Urinary bladder (tissue), 4 donors: ENCODE results near the gene RSPO3. TPM values are rescaled to one million over a fixed set of nuclear protein-coding genes. Genes with fewer than 3 reads are reported as not detected.

Experiments
- DNase-seq: peaks from one replicate; pipeline ENCODE4 v3.0.0-alpha.2; 2015; ENCODE audit errors: extremely low spot score
- H3K27ac ChIP-seq: one replicate; pipeline ENCODE4 v1.5.1; 2013; ENCODE audit warnings: low read depth, mild to moderate bottlenecking, moderate library complexity
- H3K36me3 ChIP-seq: one replicate; pipeline ENCODE4 v1.6.1; 2013; ENCODE audit warnings: mild to moderate bottlenecking, moderate library complexity; ENCODE audit not compliant: insufficient read depth
- H3K4me1 ChIP-seq: one replicate; pipeline ENCODE4 v1.6.1; 2013; ENCODE audit warnings: mild to moderate bottlenecking, moderate library complexity; ENCODE audit not compliant: insufficient read depth
- H3K4me3 ChIP-seq: one replicate; pipeline ENCODE4 v1.5.1; 2013; ENCODE audit warnings: low read depth, low read length
- WGBS: extraction: QIAGEN DNeasy Blood & Tissue Kit; methylation state at CpG from one replicate; pipeline ENCODE4 v1.1.7; 2013; 5-methylcytosine and 5-hydroxymethylcytosine counted together
- polyA plus RNA-seq: library from polyadenylated mRNA; stranded (reverse); fragments of 200-250 nt; gene quantifications from one replicate; pipeline ENCODE4 v1.2.3, GENCODE V29; 2013
- total RNA-seq: library from RNA; depleted of rRNA; stranded (reverse); fragments of >200 nt; gene quantifications from one replicate; pipeline ENCODE4 v1.2.3, GENCODE V29; 2014
- donor health status: healthy with polysubstance abuse.
- donor health status: healthy.

RSPO3 gene
- total and polyA plus RNA-seq, 2 donors = 4.4 to 4.9 TPM

GRCh38 chr6:127188744-127189143, 70.3 kb downstream of the RSPO3 start:
- DNase-seq = no peak
- no peak overlapping the region for H3K27ac ChIP-seq
- 95% methylated on average over 1 of the region's 1 CpG for WGBS
- H3K36me3 ChIP-seq = no peaks in the 10 kb centered on the region
- no peak overlapping the region for H3K4me3 ChIP-seq
- no peaks in the 10 kb centered on the region for H3K4me1 ChIP-seq

- H3K27ac ChIP-seq = no peak overlapping the region
- no peak overlapping the region for H3K4me3 ChIP-seq
- H3K36me3 ChIP-seq = no peaks in the 10 kb centered on the region
- no peak for DNase-seq
- H3K4me1 ChIP-seq = no peaks in the 10 kb centered on the region
- WGBS = 36% methylated on average over 2 of the region's 2 CpGs
These were observed 72.1 kb downstream of the RSPO3 start for GRCh38 chr6:127190552-127190951.

GRCh38 chr6:127191716-127192115, 73.2 kb downstream of the RSPO3 start:
- 68% methylated on average over 1 of the region's 1 CpG for WGBS
- H3K27ac ChIP-seq = no peak overlapping the region

GRCh38 chr6:127192911-127193541, 74.6 kb downstream of the RSPO3 start:
- Histone ChIP-seq H3K27ac (no peak overlapping the region), H3K4me3 (no peak overlapping the region), H3K4me1 (no peaks in the 10 kb centered on the region), H3K36me3 (no peaks in the 10 kb centered on the region)
- DNase-seq = no peak
- WGBS = 41% methylated on average over 3 of the region's 3 CpGs

More at GRCh38 chr6:127191716-127192115, 73.2 kb downstream of the RSPO3 start:
- no peak for DNase-seq
- no peak overlapping the region for H3K4me3 ChIP-seq
- H3K4me1 ChIP-seq = no peaks in the 10 kb centered on the region
- H3K36me3 ChIP-seq = no peaks in the 10 kb centered on the region

GRCh38 chr6:127195833-127196232, 77.4 kb downstream of the RSPO3 start:
- no peak overlapping the region for H3K4me3 ChIP-seq
- no peak overlapping the region for H3K27ac ChIP-seq
- 66% methylated on average over 3 of the region's 3 CpGs for WGBS
- no peak for DNase-seq
- no peaks in the 10 kb centered on the region for H3K36me3 ChIP-seq
- H3K4me1 ChIP-seq = no peaks in the 10 kb centered on the region

- no peak overlapping the region for H3K27ac ChIP-seq
- no peaks in the 10 kb centered on the region for H3K36me3 ChIP-seq
- 88% methylated on average over 5 of the region's 5 CpGs for WGBS
- no peaks in the 10 kb centered on the region for H3K4me1 ChIP-seq
- no peak overlapping the region for H3K4me3 ChIP-seq
- no peak for DNase-seq
These were observed 80.1 kb downstream of the RSPO3 start for GRCh38 chr6:127198549-127198948.

GRCh38 chr6:127199470-127199869, 81.0 kb downstream of the RSPO3 start:
- no peaks in the 10 kb centered on the region for H3K4me1 ChIP-seq
- 58% methylated on average over 1 of the region's 1 CpG for WGBS
- no peak overlapping the region for H3K27ac ChIP-seq
- no peak overlapping the region for H3K4me3 ChIP-seq
- DNase-seq = no peak
- no peaks in the 10 kb centered on the region for H3K36me3 ChIP-seq

- Histone ChIP-seq H3K4me3 (no peak overlapping the region), H3K27ac (no peak overlapping the region), H3K4me1 (no peaks in the 10 kb centered on the region), H3K36me3 (no peaks in the 10 kb centered on the region)
- no peak for DNase-seq
- WGBS = 89% methylated on average over 8 of the region's 8 CpGs
These were observed 81.6 kb downstream of the RSPO3 start for GRCh38 chr6:127200114-127200513.

GRCh38 chr6:127201321-127201720, 82.8 kb downstream of the RSPO3 start:
- DNase-seq = no peak
- Histone ChIP-seq H3K4me3 (no peak overlapping the region), H3K4me1 (no peaks in the 10 kb centered on the region), H3K27ac (no peak overlapping the region), H3K36me3 (no peaks in the 10 kb centered on the region)
- 62% methylated on average over 2 of the region's 2 CpGs for WGBS

GRCh38 chr6:127202676-127203075, 84.2 kb downstream of the RSPO3 start:
- no peak overlapping the region for H3K27ac ChIP-seq
- DNase-seq = no peak
- no peaks in the 10 kb centered on the region for H3K4me1 ChIP-seq
- H3K36me3 ChIP-seq = no peaks in the 10 kb centered on the region
- no peak overlapping the region for H3K4me3 ChIP-seq

- H3K27ac ChIP-seq = no peak overlapping the region
- H3K4me3 ChIP-seq = no peak overlapping the region
- 89% methylated on average over 1 of the region's 1 CpG for WGBS
- H3K4me1 ChIP-seq = no peaks in the 10 kb centered on the region
- H3K36me3 ChIP-seq = no peaks in the 10 kb centered on the region
- no peak for DNase-seq
These were observed 85.8 kb downstream of the RSPO3 start for GRCh38 chr6:127204281-127204680.

GRCh38 chr6:127205036-127205435, 86.6 kb downstream of the RSPO3 start:
- WGBS = 53% methylated on average over 2 of the region's 2 CpGs
- Histone ChIP-seq H3K4me3 (no peak overlapping the region), H3K27ac (no peak overlapping the region), H3K36me3 (no peaks in the 10 kb centered on the region), H3K4me1 (no peaks in the 10 kb centered on the region)
- no peak for DNase-seq

GRCh38 chr6:127206531-127207095, 88.1 kb downstream of the RSPO3 start:
- H3K27ac ChIP-seq = no peak overlapping the region
- no peaks in the 10 kb centered on the region for H3K4me1 ChIP-seq
- no peaks in the 10 kb centered on the region for H3K36me3 ChIP-seq
- no peak for DNase-seq
- H3K4me3 ChIP-seq = no peak overlapping the region

- 47% methylated on average over 4 of the region's 4 CpGs for WGBS
- no peak overlapping the region for H3K4me3 ChIP-seq
- no peak for DNase-seq
- H3K4me1 ChIP-seq = no peaks in the 10 kb centered on the region
- no peak overlapping the region for H3K27ac ChIP-seq
- H3K36me3 ChIP-seq = no peaks in the 10 kb centered on the region
These were observed 89.2 kb downstream of the RSPO3 start for GRCh38 chr6:127207591-127208120.
